GM18502 (cell line): ENCODE results near the gene CUL7.

ENCODE experiments used
- ATAC-seq: cut with Tn5 transposase; IDR thresholded peaks from one replicate; pipeline ENCODE4 v1.9.1; 2021; ENCODE audit warnings: mild to moderate bottlenecking; ENCODE audit not compliant: unreplicated experiment, poor library complexity

CUL7 gene

GRCh38 chr6:43077981-43078511, 24.4 kb upstream of the CUL7 start:
- no peak for ATAC-seq

- no peak for ATAC-seq
Observed at GRCh38 chr6:43077333-43077809, 23.7 kb upstream of the CUL7 start.

- no peak for ATAC-seq
Observed at GRCh38 chr6:43076464-43077332, 23.0 kb upstream of the CUL7 start.

DNA sequence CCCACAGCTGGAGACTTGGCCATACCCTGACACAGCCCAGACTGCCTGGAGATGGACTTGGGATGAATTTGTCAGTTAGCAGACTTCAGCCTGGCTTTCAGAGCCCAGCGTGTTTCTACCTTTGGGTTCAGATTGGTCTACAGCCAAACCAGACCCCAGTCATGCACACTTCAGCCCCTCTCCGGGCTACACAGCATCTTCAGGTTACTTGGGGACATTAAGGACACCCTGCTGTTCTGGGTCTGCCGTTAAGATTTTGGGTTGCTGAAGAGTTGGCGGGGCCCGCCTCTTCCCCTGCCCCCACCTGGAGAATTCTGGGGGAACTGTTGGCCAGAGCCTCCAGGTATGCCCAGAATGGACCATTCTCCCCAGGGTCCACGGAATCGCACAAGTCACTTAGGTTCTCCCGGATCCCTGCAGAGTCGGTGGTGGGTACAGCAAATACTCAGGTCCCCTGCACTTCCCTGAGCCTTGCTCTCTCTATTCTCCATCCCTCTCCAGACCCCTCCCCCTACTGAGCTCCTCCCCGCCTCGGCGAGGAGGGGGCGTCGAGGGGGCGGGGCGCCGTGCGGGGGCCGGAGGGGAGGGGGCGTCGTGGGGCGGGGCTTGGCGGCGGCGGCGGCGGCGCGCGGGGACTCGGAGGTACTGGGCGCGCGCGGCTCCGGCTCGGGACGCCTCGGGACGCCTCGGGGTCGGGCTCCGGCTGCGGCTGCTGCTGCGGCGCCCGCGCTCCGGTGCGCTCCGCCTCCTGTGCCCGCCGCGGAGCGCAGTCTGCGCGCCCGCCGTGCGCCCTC, 22.2 kb upstream of the CUL7 start, which contains the start of gene PTK7:
Gene PTK7, plus strand, starts transcription at position 645 of the 794 bp plus-strand sequence. CDS start 175 bp downstream, outside the sequence.
- no peak for ATAC-seq

GRCh38 chr6:43074847-43075669, 21.4 kb upstream of the CUL7 start:
- no peak for ATAC-seq

GRCh38 chr6:43070028-43070632, 16.5 kb upstream of the CUL7 start:
- ATAC-seq, result no peak

- no peak for ATAC-seq
Observed at GRCh38 chr6:43062818-43063217, 9.2 kb upstream of the CUL7 start.

- no peak for ATAC-seq
Observed at GRCh38 chr6:43061861-43062260, 8.2 kb upstream of the CUL7 start.

DNA sequence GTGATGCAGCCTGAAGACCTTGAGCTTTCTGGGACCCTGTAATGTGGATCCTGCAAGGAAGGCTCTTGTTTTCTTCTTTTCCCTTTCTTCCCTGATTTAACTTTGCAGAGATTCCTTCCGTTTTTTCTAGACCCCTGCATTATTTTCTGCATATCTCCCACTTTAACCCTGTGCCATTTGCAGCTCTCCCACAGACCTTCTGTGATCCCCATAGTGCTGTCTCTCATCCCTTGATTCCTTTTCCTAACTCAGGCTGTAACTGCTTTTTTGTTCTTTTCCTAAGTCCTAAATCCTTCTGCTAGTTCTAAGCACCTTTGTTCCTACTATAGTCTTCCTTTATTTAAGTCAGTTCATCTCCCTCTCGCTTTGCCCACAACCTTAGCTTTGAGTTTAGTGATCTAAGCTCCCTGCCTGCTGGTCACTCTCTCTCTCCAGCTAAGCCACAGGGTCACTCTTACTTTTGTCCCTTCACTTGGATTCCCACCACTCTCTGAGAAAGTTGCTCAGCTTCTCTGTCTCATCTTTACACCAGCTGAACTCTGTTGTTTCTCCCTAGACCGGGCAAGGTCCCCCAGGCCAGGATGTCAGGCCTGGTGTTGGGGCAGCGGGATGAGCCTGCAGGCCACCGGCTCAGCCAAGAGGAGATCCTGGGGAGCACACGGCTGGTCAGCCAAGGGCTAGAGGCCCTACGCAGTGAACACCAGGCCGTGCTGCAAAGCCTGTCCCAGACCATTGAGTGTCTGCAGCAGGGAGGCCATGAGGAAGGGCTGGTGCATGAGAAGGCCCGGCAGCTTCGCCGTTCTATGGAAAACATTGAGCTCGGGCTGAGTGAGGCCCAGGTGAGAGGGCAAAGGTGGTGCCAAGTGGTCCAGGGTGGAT, 7.3 kb upstream of the CUL7 start:
- ATAC-seq, result no peak

DNA sequence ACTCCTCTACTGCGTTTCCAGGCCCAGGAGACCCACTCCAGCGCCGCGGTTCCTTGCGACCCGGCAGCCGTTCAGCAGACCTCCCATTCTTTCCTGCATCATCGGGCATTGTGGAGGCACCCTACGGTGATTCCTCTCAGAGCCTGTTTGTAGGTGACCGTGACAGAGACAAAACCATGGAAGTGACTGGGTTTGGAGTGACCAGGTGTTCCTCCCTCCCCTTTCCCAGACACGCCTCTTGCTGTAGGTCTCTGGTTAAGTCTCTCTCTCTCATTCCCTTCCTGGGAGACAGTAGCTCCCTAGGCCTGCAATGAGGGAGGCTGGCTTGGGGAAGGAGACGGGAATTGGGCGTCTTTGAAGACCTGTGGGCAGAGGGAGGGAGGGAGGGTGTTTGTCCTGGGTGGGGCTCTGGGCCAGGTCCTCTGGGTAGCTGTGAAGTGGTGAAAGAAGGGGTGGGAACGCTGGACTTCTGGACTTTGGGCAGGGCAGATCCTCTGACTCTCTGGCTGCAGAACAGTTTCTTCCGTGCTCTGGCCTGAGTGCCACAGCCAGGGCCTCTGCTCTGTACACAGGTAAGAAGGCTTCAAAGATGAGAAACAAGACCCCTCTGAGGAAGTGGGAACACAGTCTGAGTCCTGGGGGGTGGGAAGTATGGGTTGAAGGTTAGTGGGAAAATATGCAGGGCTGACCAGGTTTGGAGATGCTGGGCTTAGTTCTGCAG, 6.5 kb upstream of the CUL7 start:
- no peak for ATAC-seq

DNA sequence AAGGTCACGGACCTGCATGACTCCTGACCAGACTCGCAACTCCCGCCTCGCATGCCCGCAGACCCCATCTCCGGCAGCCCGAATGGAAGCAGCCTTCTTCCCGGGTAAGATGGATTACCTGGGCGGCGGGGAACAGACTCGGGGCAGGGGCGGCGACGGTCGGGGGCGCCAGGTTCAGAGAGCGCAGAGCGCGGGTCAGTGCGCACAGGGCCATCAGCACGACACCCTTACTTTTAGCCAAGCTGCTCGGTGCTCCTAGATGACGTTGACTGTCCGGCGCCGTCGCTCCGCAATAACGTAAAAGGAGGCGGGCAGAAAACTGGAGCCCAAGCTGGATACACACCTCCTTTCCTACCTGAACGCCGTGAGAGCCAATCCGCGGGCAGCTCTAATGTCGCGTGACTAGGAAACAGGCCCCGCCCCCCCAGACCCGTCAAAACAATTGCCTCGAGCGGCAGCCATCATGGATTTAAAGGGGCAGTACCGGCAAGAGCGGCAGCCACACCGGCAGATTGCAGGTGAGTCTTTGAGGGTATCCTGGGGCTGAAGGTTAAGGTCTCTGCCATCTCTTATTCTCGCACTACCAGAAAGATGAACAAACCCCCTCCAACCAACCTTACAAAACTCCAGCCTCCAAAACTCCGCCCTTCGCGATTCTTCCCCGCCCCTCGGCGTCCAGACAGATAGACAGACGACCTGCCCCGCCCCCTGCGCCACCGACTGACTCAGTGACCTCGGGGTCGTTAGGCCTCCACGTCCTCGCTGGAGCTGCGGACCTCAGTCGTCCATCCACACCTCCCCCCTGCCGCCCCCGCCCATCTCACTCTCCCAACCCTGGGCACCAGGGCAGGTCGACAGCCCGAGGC, 5.8 kb upstream of the CUL7 start, which contains the start of the genes KLC4 and MRPL2:
Gene KLC4, plus strand, starts transcription at position 464 of the 866 bp plus-strand sequence. CDS start 1,705 bp downstream, outside the sequence.
Gene MRPL2, minus strand, starts transcription at position 267 of the 866 bp plus-strand sequence. Its CDS starts 53 bp downstream, at position 214.
- ATAC-seq, result peak; percentile 89

DNA sequence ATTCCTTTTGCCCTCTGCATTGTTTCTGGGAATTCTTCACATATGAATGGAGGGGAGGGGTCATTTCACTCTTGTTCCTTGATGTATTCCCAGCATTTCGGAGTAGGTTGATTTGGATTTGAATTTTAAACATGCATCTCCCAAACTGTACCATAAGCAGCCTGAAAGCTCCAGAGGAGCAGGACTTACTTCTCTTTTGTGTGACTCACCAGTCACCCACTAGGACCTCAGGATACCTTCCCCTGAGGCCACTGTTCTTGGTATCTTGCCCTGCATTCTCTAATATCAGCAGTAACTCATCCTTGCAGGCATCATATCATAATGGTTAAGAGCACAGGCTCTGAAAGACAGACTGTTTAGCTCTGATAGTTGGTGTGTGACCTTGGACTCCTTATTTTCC, 4.9 kb upstream of the CUL7 start:
- no peak for ATAC-seq

- no peak for ATAC-seq
Observed at GRCh38 chr6:43055966-43056365, 2.3 kb upstream of the CUL7 start.

DNA sequence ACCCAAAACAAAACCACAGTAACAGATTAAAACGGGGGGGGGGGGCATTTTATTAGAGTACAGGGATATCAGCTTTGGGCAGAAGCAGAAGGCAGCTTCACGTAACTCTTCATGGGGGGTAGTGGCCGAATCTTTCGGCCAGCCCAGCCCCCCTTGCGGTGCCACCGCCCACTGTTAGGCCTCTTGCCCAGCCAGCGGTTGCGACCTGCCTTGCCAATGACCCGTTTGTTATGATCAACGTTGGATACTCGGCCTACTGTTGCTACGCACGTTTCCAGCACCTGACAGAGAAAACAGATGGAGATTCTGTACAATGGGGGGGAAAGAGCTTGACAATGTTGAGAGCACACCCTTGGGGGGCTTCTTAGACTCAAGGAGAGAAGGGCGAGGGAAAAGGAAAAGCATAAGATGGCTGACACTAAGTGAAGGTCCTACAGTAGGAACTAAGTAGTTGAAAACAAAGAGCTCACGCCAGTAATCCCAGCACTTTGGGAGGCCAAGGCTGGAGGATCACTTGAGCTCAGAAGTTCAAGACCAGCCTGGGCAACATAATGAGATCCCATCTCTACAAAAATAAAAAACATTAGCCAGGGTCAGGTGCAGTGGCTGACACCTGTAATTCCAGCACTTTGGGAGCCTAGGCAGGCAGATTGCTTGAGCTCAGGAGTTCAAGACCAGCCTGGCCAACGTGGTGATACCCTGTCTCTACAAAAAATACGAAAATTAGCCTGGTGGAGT, 724 bp upstream of the CUL7 start:
- no peak for ATAC-seq

- peak; percentile 20 for ATAC-seq
Observed at GRCh38 chr6:43052842-43053544, 658 bp downstream of the CUL7 start.
